Liver (tissue), 9 donors: ENCODE results near the gene OGA. TPM values are rescaled to one million over a fixed set of nuclear protein-coding genes. Genes with fewer than 3 reads are reported as not detected.

ENCODE experiments used
- DNase-seq: peaks from one replicate; pipeline ENCODE4 v3.0.0-alpha.2; 2017; ENCODE audit warnings: low spot score
- H3K27ac ChIP-seq, 2 donors: one replicate each; pipeline ENCODE4 v1.7.0; 2013; ENCODE audit warnings: inconsistent platforms in 2 of 2, low read length in 2 of 2, control low read depth in 1 of 2, low read depth in 1 of 2, mild to moderate bottlenecking in 1 of 2
- H3K27me3 ChIP-seq, 4 donors: one replicate each; pipeline versions ENCODE4 v1.6.1 to v1.7.0; 2013; ENCODE audit warnings: low read length in 3 of 4, inconsistent platforms in 1 of 4, mild to moderate bottlenecking in 1 of 4, moderate library complexity in 1 of 4; ENCODE audit not compliant: control insufficient read depth in 4 of 4, insufficient read depth in 4 of 4
- H3K36me3 ChIP-seq, 4 donors: one replicate each; pipeline versions ENCODE4 v1.6.1 to v1.7.0; 2013; ENCODE audit warnings: low read length in 3 of 4, mild to moderate bottlenecking in 3 of 4, low read depth in 1 of 4, moderate library complexity in 1 of 4; ENCODE audit not compliant: control insufficient read depth in 4 of 4, insufficient read depth in 3 of 4
- H3K4me1 ChIP-seq, 4 donors: one replicate each; pipeline versions ENCODE4 v1.6.1 to v1.7.0; 2013; ENCODE audit warnings: low read length in 3 of 4, mild to moderate bottlenecking in 3 of 4, moderate library complexity in 1 of 4; ENCODE audit not compliant: control insufficient read depth in 4 of 4, insufficient read depth in 4 of 4
- H3K4me3 ChIP-seq, 3 donors: one replicate each; pipeline versions ENCODE4 v1.6.1 to v1.7.0; 2013; ENCODE audit warnings: low read length in 3 of 3, control low read depth in 1 of 3, low read depth in 1 of 3, mild to moderate bottlenecking in 1 of 3
- H3K9ac ChIP-seq, 2 donors: one replicate each; pipeline ENCODE4 v1.7.0; 2013; ENCODE audit warnings: low read length in 2 of 2, mild to moderate bottlenecking in 2 of 2, moderate library complexity in 2 of 2, control low read depth in 1 of 2, low read depth in 1 of 2
- H3K9me3 ChIP-seq, 4 donors: one replicate each; pipeline versions ENCODE4 v1.6.1 to v1.7.0; 2013; ENCODE audit warnings: low read length in 3 of 4; ENCODE audit not compliant: control insufficient read depth in 4 of 4
- ATF3 ChIP-seq: IDR thresholded peaks from 2 replicates; pipeline ENCODE4 v1.6.1; 2016; ENCODE audit warnings: antibody characterized with exemption
- CTCF ChIP-seq: fragments of 150-350 bp; IDR thresholded peaks from 2 replicates; pipeline ENCODE4 v1.5.1; 2017; ENCODE audit warnings: improper control_type of control experiment, low read depth, low read length; ENCODE audit not compliant: missing input control
- EGR1 ChIP-seq, 2 donors: IDR thresholded peaks; 2 replicates each; pipeline ENCODE4 v1.6.1; 2016 to 2018; ENCODE audit warnings: antibody characterized with exemption in 2 of 2, low read depth in 2 of 2
- FOXA2 ChIP-seq: IDR thresholded peaks from 2 replicates; pipeline ENCODE4 v1.6.1; 2016; ENCODE audit warnings: antibody characterized with exemption
- GABPA ChIP-seq, 2 donors: IDR thresholded peaks in 1 of 2; conservative IDR thresholded peaks in 1 of 2; 2 replicates each; pipeline ENCODE4 v1.6.1; 2016; ENCODE audit warnings: antibody characterized with exemption in 2 of 2, mild to moderate bottlenecking in 1 of 2, moderate library complexity in 1 of 2
- HNF4A ChIP-seq, 2 donors: conservative IDR thresholded peaks; 2 replicates each; pipeline ENCODE4 v1.6.1; 2016; ENCODE audit warnings: antibody characterized with exemption in 2 of 2, mild to moderate bottlenecking in 2 of 2
- HNF4G ChIP-seq: IDR thresholded peaks from 2 replicates; pipeline ENCODE4 v1.6.1; 2016; ENCODE audit warnings: antibody characterized with exemption
- MAX ChIP-seq: IDR thresholded peaks from 2 replicates; pipeline ENCODE4 v1.6.1; 2016; ENCODE audit warnings: antibody characterized with exemption
- NR2F2 ChIP-seq: IDR thresholded peaks from 2 replicates; pipeline ENCODE4 v1.6.1; 2016; ENCODE audit warnings: antibody characterized with exemption
- REST ChIP-seq: IDR thresholded peaks from 2 replicates; pipeline ENCODE4 v1.6.1; 2016; ENCODE audit warnings: antibody characterized with exemption, mild to moderate bottlenecking
- SP1 ChIP-seq: IDR thresholded peaks from 2 replicates; pipeline ENCODE4 v1.6.1; 2018; ENCODE audit warnings: antibody characterized with exemption, mild to moderate bottlenecking
- TAF1 ChIP-seq: conservative IDR thresholded peaks from 2 replicates; pipeline ENCODE4 v1.6.1; 2016; ENCODE audit warnings: antibody characterized with exemption, mild to moderate bottlenecking
- YY1 ChIP-seq: IDR thresholded peaks from 2 replicates; pipeline ENCODE4 v1.6.1; 2016; ENCODE audit warnings: antibody characterized with exemption, mild to moderate bottlenecking
- ZBTB33 ChIP-seq: IDR thresholded peaks from 2 replicates; pipeline ENCODE4 v1.6.1; 2016; ENCODE audit warnings: antibody characterized with exemption
- WGBS: extraction: QIAGEN DNeasy Blood & Tissue Kit; methylation state at CpG from one replicate; pipeline ENCODE4 v1.1.7; 2013; 5-methylcytosine and 5-hydroxymethylcytosine counted together
- polyA plus RNA-seq, 2 donors: library from polyadenylated mRNA; stranded (reverse) in 1 of 2; unstranded in 1 of 2; fragments of 200-250 nt in 1 of 2; fragments of >200 nt in 1 of 2; fragmentation: Nextera tagmentation in 1 of 2; extraction: Ambion mirVana in 1 of 2; gene quantifications; one replicate each; pipeline versions ENCODE4 v1.2.1 to v1.2.3, GENCODE V29; 2013 to 2015
- total RNA-seq, 2 donors: library from RNA; depleted of rRNA; stranded (reverse); fragments of >200 nt; gene quantifications; one replicate each; pipeline ENCODE4 v1.2.3, GENCODE V29; 2014
- donor health status: healthy.
- donor health status: healthy.
- donor health status: healthy.
- donor health status: healthy.
- donor health status: healthy.

Gene OGA
- total and polyA plus RNA-seq, 4 donors: 18.0 to 64.3 (median 41.4) TPM

GRCh38 chr10:101782811-101783735 is 35.2 kb downstream of the OGA start, which contains the start of gene NPM3:
Gene NPM3 (minus strand): TSS chr10:101783446. CDS start chr10:101783390, 56 bp downstream.
- peak within 1 kb of the TSS; percentile 68 to 78 (median 77) for H3K4me3 ChIP-seq
- 3% methylated on average over 57 of the region's 57 CpGs for WGBS
- H3K4me1 ChIP-seq: peaks cover 12 to 43% (median 29%) of the 10 kb centered on the region in 4 donors

GRCh38 chr10:101781984-101782810 is 36.0 kb downstream of the OGA start:
- Histone ChIP-seq H3K9ac (no peak overlapping the region), H3K27me3 (peaks cover 0 to 10% (median under 1%) of the 10 kb centered on the region in 4 donors), H3K27ac (no peak overlapping the region), H3K4me1 (peaks cover 12 to 43% (median 29%) of the 10 kb centered on the region in 4 donors), H3K36me3 (peaks cover 0 to 24% (median 17%) of the 10 kb centered on the region in 4 donors), H3K4me3 (peak overlapping the region in 2 of 3 donors; percentile 77 to 78), H3K9me3 (no peaks in the 10 kb centered on the region)
- no peak for DNase-seq
- 68% methylated on average over 17 of the region's 17 CpGs for WGBS
- TF ChIP-seq NR2F2: no peak
- TF ChIP-seq HNF4G: no peak
- TF ChIP-seq EGR1 (IDR thresholded peaks at IDR 0.05; ENCODE audit: low read depth in 2 of 2): no peak
- no peak for TF ChIP-seq ATF3
- TF ChIP-seq FOXA2: no peak
- no peak for TF ChIP-seq MAX
- TF ChIP-seq YY1: no peak
- no peak for TF ChIP-seq HNF4A (conservative IDR thresholded peaks at IDR 0.05)
- TF ChIP-seq SP1: no peak
- TF ChIP-seq TAF1: no peak
- no peak for TF ChIP-seq GABPA (IDR thresholded peaks at IDR 0.05 in 1 of 2, conservative IDR thresholded peaks at IDR 0.05 in 1 of 2)
- no peak for TF ChIP-seq REST
- TF ChIP-seq CTCF: no peak

More at GRCh38 chr10:101782811-101783735, 35.2 kb downstream of the OGA start, which contains the start of gene NPM3:
- peaks cover 0 to 3% (median 0%) of the 10 kb centered on the region in 4 donors for H3K27me3 ChIP-seq
- peak within 1 kb of the TSS in 1 of 2 donors; percentile 33 for H3K9ac ChIP-seq
- TF ChIP-seq MAX: peak; percentile 64
- no peak for TF ChIP-seq TAF1
- TF ChIP-seq ZBTB33: no peak
- peak in 1 of 2 donors; percentile 82 for TF ChIP-seq GABPA (IDR thresholded peaks at IDR 0.05 in 1 of 2, conservative IDR thresholded peaks at IDR 0.05 in 1 of 2)
- peak in 1 of 2 donors; percentile 12 for TF ChIP-seq HNF4A (conservative IDR thresholded peaks at IDR 0.05)
- peak; percentile 97 for TF ChIP-seq YY1
- peak; percentile 78 for DNase-seq
- peak within 1 kb of the TSS in 1 of 2 donors; percentile 15 for H3K27ac ChIP-seq
- H3K9me3 ChIP-seq: no peaks in the 10 kb centered on the region
- H3K36me3 ChIP-seq: peaks cover 0 to 30% (median 22%) of the 10 kb centered on the region in 4 donors
